Osteocyte (in vitro differentiated cells): ENCODE measurements around the gene SART1. TPM values are rescaled to one million over a fixed set of nuclear protein-coding genes. Genes with fewer than 3 reads are reported as not detected.

Experiments used
- DNase-seq: peaks from one replicate; pipeline ENCODE4 v3.0.0; 2021; ENCODE audit warnings: mixed read lengths; ENCODE audit not compliant: unreplicated experiment; ENCODE audit errors: extremely low spot score
- H3K27ac Mint-ChIP-seq: one replicate; pipeline ENCODE4 v1.8.0; 2021; ENCODE audit warnings: mild to moderate bottlenecking, mixed read lengths; ENCODE audit not compliant: unreplicated experiment
- H3K27me3 Mint-ChIP-seq: one replicate; pipeline ENCODE4 v1.8.0; 2021; ENCODE audit warnings: mixed read lengths; ENCODE audit not compliant: unreplicated experiment
- H3K36me3 Mint-ChIP-seq: one replicate; pipeline ENCODE4 v1.8.0; 2021; ENCODE audit warnings: mixed read lengths; ENCODE audit not compliant: unreplicated experiment
- H3K4me1 Mint-ChIP-seq: one replicate; pipeline ENCODE4 v1.8.0; 2021; ENCODE audit warnings: mixed read lengths; ENCODE audit not compliant: unreplicated experiment
- H3K4me3 Mint-ChIP-seq: one replicate; pipeline ENCODE4 v1.8.0; 2021; ENCODE audit warnings: mild to moderate bottlenecking, moderate library complexity, mixed read lengths; ENCODE audit not compliant: unreplicated experiment
- H3K9me3 Mint-ChIP-seq: one replicate; pipeline ENCODE4 v1.8.0; 2021; ENCODE audit warnings: mixed read lengths; ENCODE audit not compliant: unreplicated experiment
- total RNA-seq: library from RNA; stranded (reverse); gene quantifications from 2 replicates; pipeline ENCODE4 v1.2.1, GENCODE V29; 2021
- TF ChIP-seq, protein P1 (sequence below): fragments of 200-600 bp; sonication (generic); IDR thresholded peaks from 2 replicates; pipeline ENCODE4 v1.5.0; 2021; ENCODE audit warnings: antibody characterized with exemption, mild to moderate bottlenecking, moderate library complexity

Gene SART1
- total RNA-seq, 1 donor from 2014 or later: 55.9 TPM

DNA sequence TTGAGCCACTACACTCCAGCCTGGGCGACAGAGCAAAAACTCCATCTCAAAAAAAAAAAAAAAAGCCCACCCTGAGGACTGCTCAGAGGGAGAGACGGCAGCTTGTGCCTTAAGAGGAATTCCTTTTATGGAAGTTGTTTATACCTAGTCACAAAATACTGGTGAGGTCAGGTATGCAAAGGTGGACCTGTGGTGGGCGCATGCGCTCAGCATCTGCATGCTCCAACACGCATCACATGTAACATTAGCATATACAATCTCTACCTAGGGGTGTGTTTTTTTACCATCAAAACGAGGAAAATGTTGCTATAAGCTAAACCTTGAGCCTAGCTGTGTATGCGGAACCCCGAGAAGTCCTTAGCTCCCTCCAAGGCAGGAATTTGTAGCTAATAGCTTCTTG lies 6.8 kb upstream of the SART1 start:
- no peaks in the 10 kb centered on the region for H3K9me3 Mint-ChIP-seq
- DNase-seq: no peak
- H3K27ac Mint-ChIP-seq: no peak overlapping the region
- TF ChIP-seq, protein P1, sequence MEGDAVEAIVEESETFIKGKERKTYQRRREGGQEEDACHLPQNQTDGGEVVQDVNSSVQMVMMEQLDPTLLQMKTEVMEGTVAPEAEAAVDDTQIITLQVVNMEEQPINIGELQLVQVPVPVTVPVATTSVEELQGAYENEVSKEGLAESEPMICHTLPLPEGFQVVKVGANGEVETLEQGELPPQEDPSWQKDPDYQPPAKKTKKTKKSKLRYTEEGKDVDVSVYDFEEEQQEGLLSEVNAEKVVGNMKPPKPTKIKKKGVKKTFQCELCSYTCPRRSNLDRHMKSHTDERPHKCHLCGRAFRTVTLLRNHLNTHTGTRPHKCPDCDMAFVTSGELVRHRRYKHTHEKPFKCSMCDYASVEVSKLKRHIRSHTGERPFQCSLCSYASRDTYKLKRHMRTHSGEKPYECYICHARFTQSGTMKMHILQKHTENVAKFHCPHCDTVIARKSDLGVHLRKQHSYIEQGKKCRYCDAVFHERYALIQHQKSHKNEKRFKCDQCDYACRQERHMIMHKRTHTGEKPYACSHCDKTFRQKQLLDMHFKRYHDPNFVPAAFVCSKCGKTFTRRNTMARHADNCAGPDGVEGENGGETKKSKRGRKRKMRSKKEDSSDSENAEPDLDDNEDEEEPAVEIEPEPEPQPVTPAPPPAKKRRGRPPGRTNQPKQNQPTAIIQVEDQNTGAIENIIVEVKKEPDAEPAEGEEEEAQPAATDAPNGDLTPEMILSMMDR: no peak
- no peaks in the 10 kb centered on the region for H3K36me3 Mint-ChIP-seq
- H3K27me3 Mint-ChIP-seq: peaks cover 14% of the 10 kb centered on the region
- H3K4me3 Mint-ChIP-seq: no peak overlapping the region
- H3K4me1 Mint-ChIP-seq: no peaks in the 10 kb centered on the region

DNA sequence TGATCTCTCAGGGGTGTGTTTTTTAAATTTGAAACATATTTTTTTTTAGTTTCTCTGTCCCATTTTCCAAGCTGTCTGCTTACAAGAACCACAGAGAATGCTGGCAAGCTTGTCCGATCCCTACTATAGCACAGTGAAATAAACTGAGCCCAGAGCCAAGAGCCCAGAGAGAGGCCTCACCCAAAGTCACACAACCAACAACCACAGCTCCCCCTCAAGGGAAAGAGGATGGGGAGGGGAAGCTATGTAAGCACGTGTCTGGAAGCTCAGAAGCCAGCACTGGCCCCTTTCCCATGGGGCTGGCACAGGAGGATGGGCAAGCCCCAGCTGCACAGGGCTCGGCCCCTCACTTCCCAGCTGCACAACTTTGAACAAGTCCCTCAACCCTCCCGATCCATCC lies 3.2 kb upstream of the SART1 start:
- H3K27ac Mint-ChIP-seq: no peak overlapping the region
- no peak overlapping the region for H3K4me3 Mint-ChIP-seq
- H3K27me3 Mint-ChIP-seq: peaks cover 2% of the 10 kb centered on the region
- H3K4me1 Mint-ChIP-seq: peaks cover 20% of the 10 kb centered on the region
- H3K36me3 Mint-ChIP-seq: peaks cover 2% of the 10 kb centered on the region
- TF ChIP-seq, protein P1: no peak
- H3K9me3 Mint-ChIP-seq: no peaks in the 10 kb centered on the region
- DNase-seq: no peak

DNA sequence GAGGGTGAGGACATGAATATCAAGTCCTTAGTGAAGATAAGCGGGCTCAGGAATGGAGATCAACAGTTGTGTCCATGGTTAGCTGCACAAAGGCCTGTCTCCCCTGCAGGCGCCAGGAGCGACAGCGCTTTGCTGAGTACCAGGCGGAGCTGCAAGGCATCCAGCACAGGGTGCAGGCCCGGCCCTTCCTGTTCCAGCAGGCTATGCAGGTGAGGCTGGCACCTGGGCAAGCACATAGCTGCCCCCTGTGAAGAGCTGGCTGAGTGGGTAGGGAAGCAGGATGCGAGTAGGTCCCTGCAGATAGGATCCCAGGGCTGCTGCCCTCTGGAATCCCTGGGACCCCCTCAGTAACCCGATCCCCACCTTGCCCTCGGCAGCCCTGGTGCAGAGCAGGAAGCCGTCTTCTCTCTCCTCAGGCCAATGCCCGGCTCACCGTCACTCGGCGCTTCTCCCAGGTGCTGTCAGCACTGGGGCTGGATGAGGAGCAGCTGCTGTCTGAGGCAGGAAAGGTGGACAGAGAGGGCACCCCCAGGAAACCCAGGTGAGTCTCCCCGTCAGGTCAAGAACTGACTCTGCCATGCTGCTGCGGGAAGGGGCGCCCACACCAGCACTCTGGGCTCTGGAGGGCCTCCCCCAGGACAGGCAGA lies 2.6 kb upstream of the SART1 start:
- Mint-ChIP-seq H3K27ac (no peak overlapping the region), H3K27me3 (peaks cover 2% of the 10 kb centered on the region), H3K4me1 (peaks cover 23% of the 10 kb centered on the region), H3K4me3 (no peak overlapping the region), H3K9me3 (no peaks in the 10 kb centered on the region), H3K36me3 (peaks cover 2% of the 10 kb centered on the region)
- TF ChIP-seq, protein P1: no peak
- DNase-seq: no peak

DNA sequence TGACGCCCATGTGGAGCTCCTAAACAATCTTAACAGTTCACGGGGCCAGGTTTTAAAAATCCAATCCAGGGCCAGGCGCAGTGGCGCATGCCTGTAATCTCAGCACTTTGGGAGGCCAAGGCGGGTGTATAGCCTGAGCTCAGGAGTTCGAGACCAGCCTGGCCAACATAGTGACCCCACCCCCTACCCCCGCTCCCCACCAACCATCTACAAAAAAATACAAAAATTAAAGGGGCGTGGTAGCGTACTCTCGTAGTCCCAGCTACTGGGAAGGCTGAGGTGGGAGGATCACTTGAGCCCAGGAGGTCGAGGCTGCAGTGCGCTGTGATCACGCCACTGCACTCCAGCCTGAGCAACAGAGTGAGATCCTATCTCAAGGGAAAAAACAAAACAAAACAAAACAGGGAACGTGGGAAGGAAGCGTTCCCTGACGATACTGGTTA lies 689 bp upstream of the SART1 start:
- peaks cover 2% of the 10 kb centered on the region for H3K27me3 Mint-ChIP-seq
- peak overlapping the region; percentile 97 for H3K27ac Mint-ChIP-seq
- H3K9me3 Mint-ChIP-seq: no peaks in the 10 kb centered on the region
- peaks cover 7% of the 10 kb centered on the region for H3K36me3 Mint-ChIP-seq
- TF ChIP-seq, protein P1: no peak
- peak overlapping the region; percentile 92 for H3K4me3 Mint-ChIP-seq
- no peak for DNase-seq
- H3K4me1 Mint-ChIP-seq: peaks cover 25% of the 10 kb centered on the region

DNA sequence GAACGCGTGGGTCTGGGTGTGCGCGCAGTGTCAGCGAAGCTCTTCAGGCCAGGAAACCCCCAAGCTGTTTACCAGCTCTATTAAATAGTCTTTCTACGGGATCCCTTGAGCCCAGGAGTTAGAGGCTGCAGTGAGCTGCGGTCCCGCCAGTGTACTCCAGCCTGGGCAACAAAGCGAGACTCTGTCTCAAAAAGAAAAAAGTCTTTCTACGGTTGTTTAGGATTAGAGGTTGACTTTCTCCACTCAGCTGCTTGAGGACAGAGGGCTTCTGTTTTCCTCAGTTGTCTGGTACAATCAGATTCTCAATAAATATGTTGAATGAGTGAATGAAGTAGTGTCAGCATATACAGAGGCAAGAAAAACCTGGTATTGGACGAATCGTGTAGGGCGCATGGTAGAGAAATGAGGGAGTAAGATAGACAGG lies 619 bp downstream of the SART1 start:
- Mint-ChIP-seq H3K27me3 (peaks cover 2% of the 10 kb centered on the region), H3K27ac (peak overlapping the region; percentile 62), H3K4me3 (peak overlapping the region; percentile 92), H3K4me1 (peaks cover 25% of the 10 kb centered on the region), H3K36me3 (peaks cover 13% of the 10 kb centered on the region), H3K9me3 (no peaks in the 10 kb centered on the region)
- TF ChIP-seq, protein P1: no peak
- DNase-seq: no peak
